LNCaP clone FGC (cell line): ENCODE results near the gene HTR3D.
"Not testable (repeated sequence)": the region's sequence is repeated elsewhere in the genome, so short reads cannot be mapped to it uniquely, and the experiment has no call there.

ENCODE experiments used
- DNase-seq: peaks from one replicate; pipeline ENCODE4 v3.0.0-alpha.2; 2011; ENCODE audit warnings: low read depth
- H3K4me3 ChIP-seq: 2 replicates; pipeline ENCODE4 v1.5.1; 2011; ENCODE audit warnings: mild to moderate bottlenecking, low read depth, low read length, control low read depth
- TF ChIP-seq, protein P1 (sequence below): IDR thresholded peaks from 2 replicates; pipeline ENCODE4 v1.5.1; 2012; ENCODE audit warnings: mild to moderate bottlenecking; ENCODE audit not compliant: control insufficient read depth, insufficient read depth; ENCODE audit errors: extremely low read depth

The HTR3D gene

DNA sequence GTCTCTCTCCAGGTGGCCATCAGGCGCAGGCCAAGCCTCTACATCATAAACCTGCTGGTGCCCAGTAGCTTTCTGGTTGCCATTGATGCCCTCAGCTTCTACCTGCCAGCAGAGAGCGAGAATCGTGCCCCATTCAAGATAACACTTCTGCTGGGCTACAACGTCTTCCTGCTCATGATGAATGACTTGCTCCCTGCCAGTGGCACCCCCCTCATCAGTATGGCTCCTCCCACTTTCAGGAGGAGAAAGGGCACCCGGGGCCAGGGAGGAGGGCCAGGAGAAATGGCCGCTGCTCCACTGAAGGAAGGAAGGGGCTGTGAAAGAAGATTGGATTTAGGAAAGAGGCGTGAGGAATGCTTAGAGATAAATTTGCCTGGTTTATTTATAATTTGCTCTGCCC lies 27.9 kb downstream of the HTR3D start:
- H3K4me3 ChIP-seq = no peak overlapping the region
- no peak for DNase-seq
- TF ChIP-seq, protein P1, sequence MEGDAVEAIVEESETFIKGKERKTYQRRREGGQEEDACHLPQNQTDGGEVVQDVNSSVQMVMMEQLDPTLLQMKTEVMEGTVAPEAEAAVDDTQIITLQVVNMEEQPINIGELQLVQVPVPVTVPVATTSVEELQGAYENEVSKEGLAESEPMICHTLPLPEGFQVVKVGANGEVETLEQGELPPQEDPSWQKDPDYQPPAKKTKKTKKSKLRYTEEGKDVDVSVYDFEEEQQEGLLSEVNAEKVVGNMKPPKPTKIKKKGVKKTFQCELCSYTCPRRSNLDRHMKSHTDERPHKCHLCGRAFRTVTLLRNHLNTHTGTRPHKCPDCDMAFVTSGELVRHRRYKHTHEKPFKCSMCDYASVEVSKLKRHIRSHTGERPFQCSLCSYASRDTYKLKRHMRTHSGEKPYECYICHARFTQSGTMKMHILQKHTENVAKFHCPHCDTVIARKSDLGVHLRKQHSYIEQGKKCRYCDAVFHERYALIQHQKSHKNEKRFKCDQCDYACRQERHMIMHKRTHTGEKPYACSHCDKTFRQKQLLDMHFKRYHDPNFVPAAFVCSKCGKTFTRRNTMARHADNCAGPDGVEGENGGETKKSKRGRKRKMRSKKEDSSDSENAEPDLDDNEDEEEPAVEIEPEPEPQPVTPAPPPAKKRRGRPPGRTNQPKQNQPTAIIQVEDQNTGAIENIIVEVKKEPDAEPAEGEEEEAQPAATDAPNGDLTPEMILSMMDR = no peak

DNA sequence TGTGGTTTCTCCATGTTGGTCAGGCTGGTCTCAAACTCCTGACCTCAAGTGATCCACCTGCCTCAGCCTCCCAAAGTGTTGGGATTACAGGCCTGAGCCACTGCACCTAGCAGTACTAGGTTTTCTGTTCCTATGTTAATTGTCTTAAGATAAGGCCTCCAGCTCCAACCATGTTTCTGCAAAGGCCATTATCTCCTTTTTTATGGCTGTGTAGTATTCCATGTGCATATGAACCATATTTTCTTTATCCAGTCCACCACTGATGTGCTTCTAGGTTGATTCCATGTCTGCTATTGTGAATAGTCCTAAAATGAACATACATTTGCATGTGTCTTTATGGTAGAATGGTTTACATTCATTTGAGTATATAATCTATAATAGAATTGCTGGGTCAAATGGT lies 31.1 kb downstream of the HTR3D start:
- TF ChIP-seq, protein P1 = no peak
- no peak for DNase-seq
- no peak overlapping the region for H3K4me3 ChIP-seq

DNA sequence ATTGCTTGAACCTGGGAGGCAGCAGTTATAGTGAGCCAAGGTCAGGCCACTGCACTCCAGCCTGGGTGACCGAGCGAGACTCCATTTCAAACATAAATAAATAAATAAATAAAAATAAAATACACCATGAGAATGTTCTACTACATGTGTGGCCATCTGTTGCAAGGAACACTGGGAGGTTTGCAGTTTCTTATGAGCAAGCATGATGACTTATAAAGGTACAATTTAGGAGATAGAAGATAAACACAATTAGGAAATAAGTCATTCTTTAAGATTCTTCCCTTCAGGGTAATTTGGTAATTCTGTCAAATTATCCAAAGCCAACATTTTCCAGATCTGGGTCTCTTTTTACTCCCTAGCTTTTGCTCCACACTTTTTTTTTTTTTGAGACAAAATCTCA lies 34.7 kb downstream of the HTR3D start:
- no peak overlapping the region for H3K4me3 ChIP-seq
- no peak for DNase-seq
- TF ChIP-seq, protein P1 = no peak

DNA sequence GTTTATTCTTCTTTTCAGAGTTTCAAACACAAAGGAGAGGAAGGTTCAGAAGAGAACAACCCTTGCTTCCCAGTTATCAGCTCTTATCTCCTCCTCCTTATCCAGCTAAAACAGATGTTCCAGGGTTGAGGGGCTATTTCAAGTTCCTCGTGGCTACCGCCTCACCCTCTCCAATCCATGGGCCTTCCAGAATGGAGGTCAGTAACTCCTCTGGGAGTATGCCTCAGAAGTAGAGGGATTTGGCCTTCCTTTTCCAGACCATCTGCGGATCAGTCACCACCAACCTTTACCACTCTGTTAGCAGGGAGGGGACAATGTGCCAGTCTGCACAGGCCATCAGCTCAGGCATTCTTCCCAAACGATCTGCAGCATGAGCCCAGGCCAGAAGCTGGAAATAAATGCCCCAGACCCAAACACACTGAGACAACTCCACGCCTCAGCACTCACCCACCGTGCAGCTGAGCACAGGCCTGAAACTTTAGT lies 36.1 kb downstream of the HTR3D start:
- no peak overlapping the region for H3K4me3 ChIP-seq
- TF ChIP-seq, protein P1 = no peak
- DNase-seq = no peak

DNA sequence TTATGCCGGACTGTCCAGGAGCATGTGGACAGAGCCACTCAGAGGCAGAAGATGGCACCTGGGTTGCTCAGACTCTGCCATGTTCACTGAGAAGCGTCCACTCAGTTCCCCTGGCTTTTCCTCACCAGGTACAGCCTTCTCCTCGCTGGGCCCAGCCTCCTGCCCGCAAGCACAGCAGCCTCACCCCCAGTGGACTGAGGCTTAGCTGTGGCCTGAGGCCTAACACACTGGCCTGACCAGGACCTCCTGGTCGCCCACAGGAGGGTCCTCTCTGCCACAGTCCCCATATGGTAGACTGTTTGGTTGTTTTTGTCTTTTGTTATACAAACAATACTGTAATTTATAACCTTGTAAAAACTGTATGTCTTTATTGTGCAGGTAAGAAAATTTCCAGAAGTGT lies 36.8 kb downstream of the HTR3D start:
- no peak overlapping the region for H3K4me3 ChIP-seq
- no peak for DNase-seq
- TF ChIP-seq, protein P1 = no peak

DNA sequence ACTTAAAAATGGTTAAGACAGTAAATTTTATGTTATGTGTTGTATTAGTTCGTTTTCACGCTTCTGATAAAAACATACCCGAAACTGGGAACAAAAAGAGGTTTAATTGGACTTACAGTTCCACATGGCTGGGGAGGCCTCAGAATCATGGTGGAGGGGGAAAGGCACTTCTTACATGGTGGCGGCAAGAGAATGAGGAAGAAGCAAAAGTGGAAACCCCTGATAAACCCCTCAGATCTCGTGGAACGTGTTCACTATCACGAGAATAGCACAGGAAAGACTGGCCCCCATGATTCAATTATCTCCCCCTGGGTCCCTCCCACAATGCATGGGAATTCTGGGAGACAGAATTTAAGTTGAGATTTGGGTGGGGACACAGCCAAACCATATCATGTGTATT lies 39.6 kb downstream of the HTR3D start:
- DNase-seq, H3K4me3 ChIP-seq: not testable (repeated sequence)

DNA sequence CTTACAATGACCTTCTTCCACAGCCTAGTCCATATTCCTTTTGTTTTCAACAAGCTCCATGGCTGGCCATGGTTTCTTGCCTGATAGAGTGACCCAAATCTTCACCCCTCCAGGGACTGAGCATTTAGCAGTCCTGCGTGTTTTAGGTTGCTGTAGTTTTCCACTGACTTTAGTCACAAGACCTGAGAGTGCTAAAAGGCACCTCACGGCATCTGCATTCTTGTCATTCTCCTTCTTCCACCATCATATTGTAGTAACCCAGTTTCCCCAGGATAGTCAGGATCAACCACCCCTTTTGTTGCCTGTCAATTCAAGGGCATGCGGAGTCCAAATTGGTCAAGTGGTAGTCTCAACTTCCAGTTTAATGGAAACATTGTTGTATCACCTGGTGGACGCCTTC lies 42.1 kb downstream of the HTR3D start:
- H3K4me3 ChIP-seq = no peak overlapping the region
- TF ChIP-seq, protein P1 = no peak
- no peak for DNase-seq
